ENCODE measurements around the gene CDCA3.
"Not testable (repeated sequence)": the region's sequence is repeated elsewhere in the genome, so short reads cannot be mapped to it uniquely, and the experiment has no call there.

CDCA3 gene

GRCh38 chr12:6890789-6891645 is 39.9 kb upstream of the CDCA3 start:
- TF ChIP-seq CTCF (IDR thresholded peaks at IDR 0.05; ENCODE audit: low read depth, low read length, missing control alignments): peak; percentile 75
- DNase-seq (ENCODE audit: low read depth): peak; percentile 87
- in situ Hi-C loops (cut with HindIII; ENCODE audit: low sequenced_read_pairs): no loop called here
- H3K4me3 ChIP-seq (ENCODE audit: low read depth, low read length): peak overlapping the region; percentile 41

- H3K4me3 ChIP-seq (ENCODE audit: low read depth, low read length); in situ Hi-C loops (cut with HindIII; ENCODE audit: low sequenced_read_pairs); DNase-seq (ENCODE audit: low read depth): not testable (repeated sequence)
These were observed 38.9 kb upstream of the CDCA3 start for GRCh38 chr12:6889775-6890573.

GRCh38 chr12:6888794-6889193 is 37.7 kb upstream of the CDCA3 start:
- in situ Hi-C loops (cut with HindIII; ENCODE audit: low sequenced_read_pairs): not testable (repeated sequence)

GRCh38 chr12:6888360-6888759 is 37.3 kb upstream of the CDCA3 start:
- H3K4me3 ChIP-seq (ENCODE audit: low read depth, low read length): no peak overlapping the region

More at GRCh38 chr12:6888794-6889193, 37.7 kb upstream of the CDCA3 start:
- H3K4me3 ChIP-seq (ENCODE audit: low read depth, low read length); DNase-seq (ENCODE audit: low read depth): not testable (repeated sequence)

GRCh38 chr12:6887460-6887859 is 36.4 kb upstream of the CDCA3 start:
- H3K4me3 ChIP-seq (ENCODE audit: low read depth, low read length): no peak overlapping the region
- no peak for DNase-seq (ENCODE audit: low read depth)
- TF ChIP-seq CTCF (IDR thresholded peaks at IDR 0.05; ENCODE audit: low read depth, low read length, missing control alignments): no peak
- in situ Hi-C loops (cut with HindIII; ENCODE audit: low sequenced_read_pairs): no loop called here

More at GRCh38 chr12:6888360-6888759, 37.3 kb upstream of the CDCA3 start:
- no peak for TF ChIP-seq CTCF (IDR thresholded peaks at IDR 0.05; ENCODE audit: low read depth, low read length, missing control alignments)
- DNase-seq (ENCODE audit: low read depth): no peak
- in situ Hi-C loops (cut with HindIII; ENCODE audit: low sequenced_read_pairs): no loop called here

GRCh38 chr12:6886206-6886999 is 35.3 kb upstream of the CDCA3 start:
- H3K4me3 ChIP-seq (ENCODE audit: low read depth, low read length); DNase-seq (ENCODE audit: low read depth); in situ Hi-C loops (cut with HindIII; ENCODE audit: low sequenced_read_pairs): not testable (repeated sequence)

GRCh38 chr12:6884539-6884938 is 33.5 kb upstream of the CDCA3 start:
- no peak for TF ChIP-seq CTCF (IDR thresholded peaks at IDR 0.05; ENCODE audit: low read depth, low read length, missing control alignments)
- in situ Hi-C loops (cut with HindIII; ENCODE audit: low sequenced_read_pairs): no loop called here
- no peak overlapping the region for H3K4me3 ChIP-seq (ENCODE audit: low read depth, low read length)
- no peak for DNase-seq (ENCODE audit: low read depth)
